Measurements from ENCODE around the gene LEP. TPM values are rescaled to one million over a fixed set of nuclear protein-coding genes. Genes with fewer than 3 reads are reported as not detected.
"Not testable (repeated sequence)": the region's sequence is repeated elsewhere in the genome, so short reads cannot be mapped to it uniquely, and the experiment has no call there.

The LEP gene
- total RNA-seq, 1 donor from 2014 or later, result 2.2 TPM

DNA sequence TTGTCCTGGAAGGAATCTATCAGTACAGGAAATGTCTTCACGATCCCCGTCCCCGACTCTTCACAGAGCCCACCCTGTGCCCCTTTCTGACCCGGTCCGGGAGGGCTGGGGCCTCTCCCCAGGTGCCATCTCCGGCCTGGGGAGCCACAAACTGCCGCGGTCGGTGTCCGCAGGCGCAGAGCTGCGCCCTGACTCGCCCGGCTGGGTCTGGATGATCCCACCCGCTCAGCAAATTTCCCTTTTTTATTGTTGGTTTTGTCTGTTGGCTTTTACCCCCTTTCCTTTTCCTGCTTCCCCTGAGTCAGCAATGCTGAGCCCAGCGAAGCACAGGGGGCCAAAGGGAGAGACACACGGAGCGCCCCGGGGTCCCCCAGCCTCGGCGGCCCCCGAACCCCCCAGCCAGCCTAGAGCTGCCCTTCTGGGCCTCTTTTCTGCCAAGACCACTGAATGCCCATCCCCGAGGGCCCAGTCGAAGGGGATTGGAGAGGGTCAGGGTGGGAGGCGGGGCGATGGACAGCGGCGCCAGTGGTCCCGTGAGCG, 30.9 kb downstream of the LEP start:
- no peak for DNase-seq (ENCODE audit: low spot score)

DNA sequence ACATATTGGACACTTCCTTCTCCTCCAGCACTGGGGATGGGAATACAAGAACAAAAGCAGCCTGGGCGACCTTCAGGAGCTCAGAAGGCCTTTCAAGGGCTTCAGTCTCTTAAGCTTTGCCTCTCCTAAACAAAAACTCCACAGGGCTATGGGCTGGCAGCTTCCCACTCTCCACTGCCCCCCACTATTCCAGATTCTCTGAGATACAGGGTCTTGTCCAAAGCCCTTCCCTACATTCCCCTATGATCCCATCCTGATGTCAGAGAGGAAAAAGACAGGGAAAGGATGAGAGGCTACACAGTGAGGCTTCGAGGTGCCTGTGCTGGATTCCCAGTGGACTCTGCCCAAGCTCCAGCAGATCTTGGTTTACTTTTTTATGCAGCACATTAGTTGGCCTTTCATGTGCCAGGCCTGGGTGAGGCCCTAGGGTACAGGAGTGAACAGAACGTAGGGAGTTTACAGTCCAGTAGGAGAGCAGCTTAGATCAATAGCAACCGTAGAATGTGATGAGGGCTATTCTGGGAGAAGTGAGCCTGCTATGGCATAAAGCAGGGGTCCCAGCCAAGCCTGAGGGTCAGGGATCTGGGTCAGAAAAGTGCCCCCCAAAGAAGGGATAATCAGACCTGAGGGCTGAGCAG, 33.3 kb downstream of the LEP start:
- no peak for DNase-seq (ENCODE audit: low spot score)

DNA sequence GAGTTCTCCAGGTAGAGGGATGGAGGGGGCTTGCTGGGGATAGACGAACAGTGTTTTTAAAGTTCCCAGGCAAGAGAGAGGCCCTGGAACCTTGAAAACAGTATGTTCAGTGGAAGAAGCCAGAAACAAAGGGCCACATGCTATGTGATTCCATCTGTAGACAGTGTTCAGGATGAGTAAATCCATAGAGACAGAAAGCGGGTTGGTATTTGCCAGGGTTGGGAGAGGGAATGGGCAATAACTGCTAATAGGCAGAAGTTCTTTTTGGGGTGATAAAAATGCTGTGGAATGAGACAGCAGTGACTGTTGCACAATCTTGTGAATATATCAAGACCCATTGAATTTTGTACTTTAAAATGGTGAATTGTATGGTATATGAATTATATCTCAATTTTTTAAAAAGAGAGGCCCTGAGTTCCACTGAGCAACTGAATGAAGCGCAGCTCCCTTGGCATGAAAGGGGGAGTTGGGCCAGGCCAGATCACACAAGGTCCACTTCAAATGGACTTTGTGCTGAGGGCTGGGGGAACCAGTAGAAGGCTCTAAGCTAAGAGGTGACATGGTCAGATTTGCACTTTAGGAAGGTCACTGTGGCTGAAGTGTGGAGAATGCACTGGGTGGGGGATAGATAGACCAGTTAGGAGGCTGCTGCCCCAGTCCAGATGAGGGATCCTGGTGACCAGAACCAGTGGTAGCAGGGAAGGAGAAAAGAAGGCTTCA, 34.0 kb downstream of the LEP start:
- DNase-seq (ENCODE audit: low spot score), result no peak

DNA sequence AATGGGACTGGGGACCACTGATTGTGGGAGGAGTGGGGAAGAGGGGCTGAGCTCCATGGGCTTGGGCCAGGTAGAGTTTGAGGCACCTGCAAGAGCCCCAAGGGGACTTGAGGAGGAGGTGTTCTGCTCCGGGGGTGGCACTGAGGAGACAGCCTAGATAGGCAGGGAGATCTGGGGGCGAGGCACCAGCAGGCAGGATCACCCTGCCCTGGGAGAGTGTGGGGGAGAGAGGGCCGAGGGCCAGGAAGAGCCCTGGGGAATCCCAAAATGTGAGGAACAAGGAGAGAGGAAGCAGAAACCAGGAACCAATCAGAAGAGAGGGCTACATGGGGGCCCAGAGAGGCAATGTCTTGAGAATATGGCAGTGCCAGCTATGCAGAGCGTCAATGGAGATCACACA, 34.6 kb downstream of the LEP start:
- no peak for DNase-seq (ENCODE audit: low spot score)

DNA sequence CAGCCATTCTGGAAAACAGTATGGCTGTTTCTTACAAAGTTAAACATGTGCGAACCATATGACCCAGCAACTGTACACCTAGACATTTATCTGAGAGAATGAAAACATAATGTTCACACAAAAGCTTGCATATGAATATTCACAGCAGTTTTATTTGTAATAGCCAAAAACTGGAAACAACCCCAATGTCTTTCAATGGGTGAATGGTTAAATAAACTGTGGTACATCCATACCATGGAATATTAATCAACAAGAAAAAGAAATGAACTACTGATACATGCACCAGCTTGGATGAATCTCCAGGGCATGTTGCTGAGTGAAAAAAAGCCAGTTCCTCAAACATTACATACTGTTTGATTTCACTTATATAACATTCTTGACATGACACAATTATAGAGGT, 37.3 kb downstream of the LEP start:
- DNase-seq (ENCODE audit: low spot score), result no peak

DNA sequence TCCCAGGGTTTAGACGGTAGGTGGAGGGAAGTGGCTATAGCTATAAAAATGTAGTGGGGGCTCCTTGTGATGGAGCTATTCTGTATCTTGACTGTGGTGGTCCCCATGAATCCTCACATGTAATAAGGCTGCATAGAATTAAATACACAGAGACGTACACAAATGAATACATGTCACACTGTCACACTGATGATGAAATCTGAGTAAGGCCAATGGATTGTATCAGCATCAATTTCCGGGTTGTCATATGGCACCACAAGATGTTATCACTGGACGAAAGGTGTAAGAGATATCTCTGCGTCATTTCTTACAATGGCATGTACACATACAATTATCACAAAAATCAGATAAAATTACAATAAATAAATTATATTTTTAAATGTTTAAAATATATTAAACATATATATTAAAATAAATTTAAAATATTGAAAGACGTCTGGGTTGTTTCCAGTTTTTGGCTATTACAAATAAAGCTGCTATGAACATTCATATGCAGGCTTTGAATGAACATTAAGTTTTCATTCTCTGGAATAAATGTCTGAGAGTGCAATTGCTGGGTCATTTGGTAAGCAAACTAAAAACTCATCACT, 38.1 kb downstream of the LEP start:
- DNase-seq (ENCODE audit: low spot score), result no peak

DNA sequence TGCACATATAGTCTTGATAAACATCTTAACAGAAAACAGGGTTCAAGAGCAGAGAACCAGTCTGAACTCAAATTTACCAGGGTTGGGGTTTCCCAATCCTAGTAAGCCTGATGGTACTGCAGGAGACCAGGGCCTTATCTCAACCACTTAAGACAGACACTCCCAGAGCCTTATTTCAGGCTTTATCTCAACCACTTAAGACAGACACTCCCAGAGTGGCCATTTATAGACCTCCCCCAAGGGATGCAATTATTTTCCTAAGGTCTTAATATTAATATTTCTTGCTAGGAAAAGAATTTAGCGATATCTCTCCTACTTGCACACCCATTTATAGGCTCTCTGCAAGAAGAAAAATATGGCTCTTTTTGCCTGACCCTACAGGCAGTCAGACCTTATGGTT, 39.4 kb downstream of the LEP start:
- not testable (repeated sequence) for DNase-seq (ENCODE audit: low spot score)

DNA sequence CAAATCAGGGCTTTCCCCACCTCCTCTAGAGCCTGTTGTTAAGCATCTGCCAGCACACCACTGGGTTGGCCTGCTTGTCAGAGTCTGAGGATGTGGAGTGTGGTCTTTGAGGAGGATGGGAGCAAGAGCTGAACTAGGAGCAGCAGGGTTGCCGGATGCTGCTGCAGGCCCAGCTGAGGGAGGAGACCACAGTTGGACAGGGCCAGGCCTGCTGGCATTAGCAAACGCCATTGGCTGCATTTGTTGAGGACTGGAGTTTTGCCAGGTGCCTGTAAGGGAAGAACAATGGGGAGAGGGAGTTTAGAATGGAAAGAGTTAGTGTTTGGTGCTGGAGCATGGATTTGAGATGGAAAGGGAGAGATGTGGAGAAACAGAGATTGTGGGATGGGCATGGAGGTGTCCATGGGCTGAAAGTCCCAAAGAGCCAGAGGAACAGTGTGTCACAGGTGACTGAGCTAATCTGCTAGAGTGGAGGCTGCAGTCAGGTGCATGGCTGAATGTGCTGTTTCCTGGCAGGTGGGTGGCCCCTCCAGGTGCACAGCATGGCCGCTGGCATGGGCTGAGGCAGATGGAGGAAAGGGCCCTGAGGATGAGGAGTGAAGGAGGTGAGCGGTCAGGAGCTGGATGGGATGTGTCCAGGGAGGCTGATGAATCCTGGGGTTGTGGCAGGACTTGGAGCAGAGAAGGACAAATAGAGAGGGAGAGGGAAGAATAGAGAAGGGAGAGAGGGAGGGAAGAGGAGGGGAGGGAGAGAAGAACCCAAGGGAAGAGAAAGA, 40.7 kb downstream of the LEP start:
- no peak for DNase-seq (ENCODE audit: low spot score)

DNA sequence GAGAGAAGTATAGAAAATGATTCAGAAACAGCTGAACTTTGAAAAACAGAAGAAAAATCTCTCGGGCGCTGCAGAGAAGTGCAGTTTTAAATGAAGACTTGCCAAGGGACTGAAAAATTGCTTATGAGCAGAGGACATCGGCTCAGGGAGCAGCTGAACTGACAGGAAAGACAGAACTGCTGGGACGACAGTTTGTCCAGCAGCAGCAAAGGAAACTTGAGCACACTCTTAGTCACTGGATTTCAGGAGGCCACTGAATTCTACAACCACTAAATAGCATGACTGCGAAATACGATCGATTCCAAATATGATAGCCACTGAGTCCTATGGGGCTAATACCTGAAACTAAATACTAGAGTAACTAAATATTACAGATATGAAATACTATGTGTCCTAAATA, 43.0 kb downstream of the LEP start:
- no peak for DNase-seq (ENCODE audit: low spot score)

DNA sequence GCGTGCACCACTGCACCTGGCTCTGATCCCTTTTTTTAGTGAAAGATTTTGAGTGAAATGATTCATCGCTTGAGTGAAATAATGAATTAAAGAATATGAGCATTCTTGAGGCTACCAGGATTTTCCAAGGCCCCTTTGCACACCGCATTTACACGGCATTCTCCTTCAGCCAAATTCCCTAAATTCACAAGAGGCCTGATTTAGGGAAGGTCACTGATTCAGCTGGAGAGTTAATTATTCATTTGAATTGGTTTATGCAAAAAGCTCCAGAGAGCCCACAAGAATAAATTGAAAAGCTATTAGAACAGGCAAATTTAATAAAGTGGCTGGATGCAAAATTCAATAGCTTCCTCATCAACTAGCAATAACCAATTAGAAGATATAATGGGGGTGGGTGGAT, 46.5 kb downstream of the LEP start:
- no peak for DNase-seq (ENCODE audit: low spot score)

DNA sequence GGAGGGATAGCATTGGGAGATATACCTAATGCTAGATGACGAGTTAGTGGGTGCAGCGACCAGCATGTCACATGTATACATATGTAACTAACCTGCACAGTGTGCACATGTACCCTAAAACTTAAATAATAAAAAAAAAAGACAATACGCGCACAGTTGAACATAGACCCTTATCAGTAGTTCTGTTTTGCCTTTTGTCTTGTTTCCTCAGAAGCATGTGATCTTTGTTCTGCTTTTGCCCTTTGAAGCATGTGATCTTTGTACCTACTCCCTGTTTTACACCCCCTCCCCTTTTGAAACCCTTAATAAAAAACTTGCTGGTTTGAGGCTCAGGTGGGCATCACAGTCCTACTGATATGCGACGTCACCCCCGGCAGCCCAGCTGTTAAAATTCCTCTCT, 56.9 kb downstream of the LEP start:
- not testable (repeated sequence) for DNase-seq (ENCODE audit: low spot score)

DNA sequence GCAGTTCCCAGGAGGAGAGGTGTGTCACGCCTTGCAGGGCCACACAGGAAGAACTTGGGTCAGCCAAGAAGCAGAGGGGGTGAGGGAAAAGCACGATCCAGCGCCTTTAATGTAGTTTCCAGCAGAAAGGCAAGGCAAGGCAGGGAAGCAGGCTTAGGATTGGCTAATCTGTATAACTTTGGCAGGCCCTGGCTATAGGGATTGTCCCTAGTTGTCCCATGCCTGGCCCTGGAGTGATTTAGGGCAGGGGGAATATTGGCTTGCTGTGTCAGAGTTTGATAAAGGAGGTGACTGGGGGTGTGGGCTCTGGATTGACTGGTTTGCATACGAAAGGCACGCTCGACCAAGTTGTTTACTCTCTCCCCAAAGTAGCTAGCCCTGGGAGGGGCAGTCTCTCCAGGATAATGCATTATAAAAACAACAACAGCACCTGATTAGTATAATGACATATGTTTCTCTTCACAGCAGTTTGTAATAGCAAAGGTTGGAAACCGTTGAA, 58.1 kb downstream of the LEP start:
- no peak for DNase-seq (ENCODE audit: low spot score)

DNA sequence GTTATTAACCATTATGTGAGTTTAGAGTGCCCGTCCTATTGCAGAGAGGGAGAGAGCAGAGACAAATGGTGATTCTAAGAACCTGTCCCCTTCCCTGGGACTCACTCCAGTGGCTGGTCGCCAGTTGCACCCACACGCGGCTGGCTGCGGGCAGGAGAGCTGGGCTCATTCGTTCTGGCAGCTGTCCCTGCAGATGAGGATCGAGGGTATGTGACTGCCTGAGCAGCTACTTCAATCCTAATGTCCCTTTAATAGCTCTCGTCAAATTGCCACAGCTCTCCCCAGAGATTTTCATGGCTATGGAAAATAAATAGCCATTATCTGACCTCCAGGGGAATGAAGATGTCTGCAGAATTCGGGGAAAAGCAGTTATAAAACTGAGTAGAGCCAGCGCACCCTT, 61.1 kb downstream of the LEP start:
- DNase-seq (ENCODE audit: low spot score), result no peak

DNA sequence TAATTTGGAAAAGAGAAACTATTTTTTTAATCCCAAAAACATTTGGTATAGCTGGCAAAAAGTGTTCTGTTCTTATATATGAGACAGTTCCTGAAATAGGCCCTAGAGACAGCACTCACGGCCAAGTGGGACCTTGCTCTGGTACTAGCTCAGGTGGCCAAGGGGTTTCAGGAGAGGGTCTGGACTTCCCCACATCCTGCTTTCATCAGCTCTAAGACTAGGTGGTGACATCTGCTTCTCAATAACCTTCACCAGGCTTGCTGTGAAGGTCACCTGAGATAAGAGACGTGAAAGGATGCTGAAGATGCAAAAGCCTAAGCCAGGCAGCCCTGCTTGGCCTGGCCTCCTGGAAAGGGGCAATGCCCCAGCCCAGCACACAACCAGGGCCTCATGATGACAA, 62.1 kb downstream of the LEP start:
- DNase-seq (ENCODE audit: low spot score), result no peak

DNA sequence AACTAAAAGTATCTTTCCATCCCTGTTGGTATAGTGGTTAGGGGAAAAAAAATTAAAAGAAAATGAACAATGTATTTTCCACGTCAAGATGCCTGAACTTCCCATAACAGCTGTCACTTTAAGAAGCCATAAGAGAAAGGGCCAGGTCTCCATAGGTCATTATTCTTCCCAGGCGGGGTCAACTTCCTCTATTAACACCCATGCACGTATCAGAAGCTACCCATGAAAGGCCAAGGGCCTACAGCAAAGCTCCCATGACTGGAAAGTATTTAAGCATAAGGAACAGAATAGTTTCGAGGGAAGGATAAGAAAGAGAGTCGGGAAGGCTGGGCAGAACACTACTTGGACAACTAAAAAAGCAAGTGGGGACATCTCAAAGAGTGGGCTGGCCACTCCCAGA, 62.6 kb downstream of the LEP start:
- DNase-seq (ENCODE audit: low spot score), result no peak

DNA sequence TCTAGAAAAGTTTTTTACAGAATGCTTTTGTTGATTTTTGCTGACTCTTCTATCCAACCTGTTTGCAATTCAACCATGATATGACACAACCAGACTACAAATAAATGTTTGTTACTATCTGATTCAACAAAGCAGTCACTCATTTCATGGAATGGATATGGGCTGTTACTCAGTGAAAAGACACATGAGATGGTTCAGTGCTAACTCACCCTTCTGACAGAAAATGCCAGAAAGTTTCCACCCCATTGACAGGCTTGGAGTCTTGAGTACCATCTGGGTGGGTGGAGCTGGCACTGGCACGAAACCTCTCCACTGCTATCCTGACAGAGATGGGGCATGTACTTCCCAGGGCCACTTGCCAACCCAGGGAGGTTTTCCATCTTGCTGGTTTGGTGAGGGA, 63.1 kb downstream of the LEP start:
- DNase-seq (ENCODE audit: low spot score), result no peak

DNA sequence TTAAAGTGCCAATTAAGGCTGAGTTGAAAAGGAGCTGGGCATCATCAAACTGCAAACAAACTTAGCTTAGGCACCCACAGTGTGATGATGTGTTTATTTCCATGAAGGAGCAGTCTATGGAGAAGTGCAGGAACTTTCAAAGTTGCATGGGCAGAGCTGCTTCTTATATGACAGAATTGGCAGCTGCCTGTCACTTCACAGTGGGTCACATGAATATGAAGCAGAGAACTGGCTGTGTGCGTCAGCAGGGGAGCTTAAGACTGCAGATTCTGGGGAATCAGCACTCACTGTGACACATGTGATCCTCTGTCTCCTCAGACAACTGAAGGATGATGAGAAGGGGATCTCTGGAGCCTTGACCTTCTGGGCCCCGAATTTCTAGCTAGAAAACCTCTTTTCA, 66.0 kb downstream of the LEP start:
- DNase-seq (ENCODE audit: low spot score), result no peak

Other genes starting within 250 kb of the LEP start
- 2.6 TPM for gene LRRC4, start 209.8 kb upstream of the LEP start, total RNA-seq (ENCODE audit: insufficient read depth, low replicate concordance)
- gene RBM28, start 102.6 kb downstream of the LEP start, total RNA-seq (ENCODE audit: insufficient read depth, low replicate concordance), result 6.7 TPM
- gene PRRT4, start 120.4 kb downstream of the LEP start, total RNA-seq (ENCODE audit: insufficient read depth, low replicate concordance), result 0.24 TPM
- gene IMPDH1, start 168.7 kb downstream of the LEP start, total RNA-seq (ENCODE audit: insufficient read depth, low replicate concordance), result 35.6 TPM
- 72.0 TPM for gene HILPDA, start 214.6 kb downstream of the LEP start, total RNA-seq (ENCODE audit: insufficient read depth, low replicate concordance)
- 18.3 TPM for gene METTL2B, start 235.5 kb downstream of the LEP start, total RNA-seq (ENCODE audit: insufficient read depth, low replicate concordance)